Measurements from ENCODE around the gene SSTR1.

DNA sequence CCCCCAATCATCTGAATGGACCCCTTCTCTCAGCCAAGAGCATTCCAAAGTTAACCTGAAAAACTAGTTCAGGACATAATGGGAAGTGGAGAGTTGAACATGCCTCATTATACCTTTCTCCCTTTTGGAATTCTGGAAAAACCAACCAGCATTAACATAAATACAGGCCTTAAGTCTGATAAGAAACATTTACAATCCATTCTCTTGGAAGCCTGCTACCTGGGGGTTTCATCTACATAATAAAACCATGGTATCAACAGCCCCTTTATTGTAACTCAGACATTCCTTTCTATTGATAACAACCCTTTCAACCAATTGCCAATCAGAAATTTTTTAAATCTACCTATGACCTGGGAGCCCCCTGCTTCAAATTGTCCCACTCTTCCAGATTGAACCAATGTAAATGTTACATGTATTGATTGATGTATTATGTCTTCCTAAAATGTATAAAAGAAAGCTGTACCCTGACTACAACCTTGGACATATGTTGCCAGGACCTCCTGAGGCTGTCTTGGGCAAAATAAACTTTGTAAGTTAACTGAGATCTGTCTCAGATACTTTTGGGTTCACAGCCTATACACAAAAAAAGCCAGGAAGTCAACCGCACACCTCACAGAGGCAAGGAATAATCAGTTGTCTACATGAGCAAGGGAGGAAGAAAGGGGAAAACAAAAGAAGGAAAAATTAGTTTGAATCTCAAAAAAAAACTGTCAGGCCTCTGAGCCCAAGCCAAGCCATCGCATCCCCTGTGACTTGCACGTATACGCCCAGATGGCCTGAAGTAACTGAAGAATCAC lies 17.6 kb upstream of the SSTR1 start:
- TF ChIP-seq, protein P1, sequence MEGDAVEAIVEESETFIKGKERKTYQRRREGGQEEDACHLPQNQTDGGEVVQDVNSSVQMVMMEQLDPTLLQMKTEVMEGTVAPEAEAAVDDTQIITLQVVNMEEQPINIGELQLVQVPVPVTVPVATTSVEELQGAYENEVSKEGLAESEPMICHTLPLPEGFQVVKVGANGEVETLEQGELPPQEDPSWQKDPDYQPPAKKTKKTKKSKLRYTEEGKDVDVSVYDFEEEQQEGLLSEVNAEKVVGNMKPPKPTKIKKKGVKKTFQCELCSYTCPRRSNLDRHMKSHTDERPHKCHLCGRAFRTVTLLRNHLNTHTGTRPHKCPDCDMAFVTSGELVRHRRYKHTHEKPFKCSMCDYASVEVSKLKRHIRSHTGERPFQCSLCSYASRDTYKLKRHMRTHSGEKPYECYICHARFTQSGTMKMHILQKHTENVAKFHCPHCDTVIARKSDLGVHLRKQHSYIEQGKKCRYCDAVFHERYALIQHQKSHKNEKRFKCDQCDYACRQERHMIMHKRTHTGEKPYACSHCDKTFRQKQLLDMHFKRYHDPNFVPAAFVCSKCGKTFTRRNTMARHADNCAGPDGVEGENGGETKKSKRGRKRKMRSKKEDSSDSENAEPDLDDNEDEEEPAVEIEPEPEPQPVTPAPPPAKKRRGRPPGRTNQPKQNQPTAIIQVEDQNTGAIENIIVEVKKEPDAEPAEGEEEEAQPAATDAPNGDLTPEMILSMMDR (IDR thresholded peaks at IDR 0.05) = no peak
- no peak for TF ChIP-seq POLR2A (IDR thresholded peaks at IDR 0.05)

All from uterus (tissue), 2 donors.